Neural cell (in vitro differentiated cells): Measurements from ENCODE around the gene MBNL2.

Experiments used
- CTCF ChIP-seq: fragments of 450-650 bp; IDR thresholded peaks from 2 replicates; pipeline ENCODE4 v1.5.1; 2014; ENCODE audit warnings: antibody characterized with exemption, mild to moderate bottlenecking, moderate library complexity; ENCODE audit not compliant: poor library complexity, severe bottlenecking
- EZH2 ChIP-seq: fragments of 200-600, 300-800 bp; shearing (Covaris generic), sonication (generic); IDR thresholded peaks from 2 replicates; pipeline ENCODE4 v1.6.1; 2014; ENCODE audit warnings: antibody characterized with exemption, low read length, borderline replicate concordance, mild to moderate bottlenecking; ENCODE audit not compliant: insufficient read depth, poor library complexity, severe bottlenecking
- POLR2AphosphoS5 ChIP-seq: IDR thresholded peaks from 2 replicates; pipeline ENCODE4 v1.6.1; 2012
- REST ChIP-seq: IDR thresholded peaks from 2 replicates; pipeline ENCODE4 v1.6.1; 2012; ENCODE audit warnings: borderline replicate concordance
- SMC3 ChIP-seq: fragments of 450-650 bp; conservative IDR thresholded peaks from 2 replicates; pipeline ENCODE4 v1.6.1; 2014; ENCODE audit warnings: antibody characterized with exemption, mild to moderate bottlenecking, moderate library complexity; ENCODE audit not compliant: poor library complexity
- TAF1 ChIP-seq: IDR thresholded peaks from 2 replicates; pipeline ENCODE4 v1.6.1; 2012; ENCODE audit warnings: low read depth

GRCh38 chr13:97298816-97299215 lies 76.7 kb downstream of the MBNL2 start:
- TF ChIP-seq CTCF (no peak), REST (no peak), TAF1 (no peak), EZH2 (no peak), POLR2AphosphoS5 (no peak), SMC3 (no peak)
